ENCODE results near the gene ZDHHC14. TPM values are rescaled to one million over a fixed set of nuclear protein-coding genes. Genes with fewer than 3 reads are reported as not detected.
"Not testable (repeated sequence)": the region's sequence is repeated elsewhere in the genome, so short reads cannot be mapped to it uniquely, and the experiment has no call there.

ZDHHC14 gene
- total and polyA plus RNA-seq, 8 donors = 3.4 to 25.7 (median 7.4) TPM

DNA sequence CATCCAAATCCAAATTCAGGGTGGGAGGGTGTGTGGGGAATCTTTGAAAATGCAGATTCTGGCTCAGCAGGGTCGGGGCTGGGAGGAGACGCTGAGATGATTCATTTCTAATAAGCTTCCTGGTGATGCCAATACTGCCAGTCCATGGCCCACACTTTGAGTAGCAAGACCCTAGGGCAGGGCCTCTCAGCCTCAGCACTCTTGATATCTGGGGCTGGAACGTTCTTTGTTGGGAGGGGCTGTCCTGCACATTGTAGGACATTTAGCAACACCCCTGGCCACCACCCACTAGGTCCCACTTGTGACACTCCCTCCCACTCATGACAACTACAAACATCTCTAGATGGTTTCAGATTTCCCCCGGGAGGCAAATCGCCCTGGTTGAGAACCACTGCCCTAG is 191.0 kb downstream of the ZDHHC14 start:
- Histone ChIP-seq H3K4me3 (no peak overlapping the region), H3K9me3 (no peaks in the 10 kb centered on the region), H3K4me1 (no peaks in the 10 kb centered on the region), H3K36me3 (no peaks in the 10 kb centered on the region), H3K27ac (no peak overlapping the region), H3K27me3 (no peaks in the 10 kb centered on the region)
- intact Hi-C loops (cut with DNase I; ENCODE audit: low total_unique reads) = no loop called here
- DNase-seq = no peak
- WGBS, 5 donors = 90 to 94% (median 93%) methylated on average over 5 of the region's 5 CpGs
- TF ChIP-seq POLR2A (IDR thresholded peaks at IDR 0.05) (no peak), POLR2AphosphoS5 (IDR thresholded peaks at IDR 0.05) (no peak), EP300 (IDR thresholded peaks at IDR 0.05) (no peak)
- TF ChIP-seq, protein P1, sequence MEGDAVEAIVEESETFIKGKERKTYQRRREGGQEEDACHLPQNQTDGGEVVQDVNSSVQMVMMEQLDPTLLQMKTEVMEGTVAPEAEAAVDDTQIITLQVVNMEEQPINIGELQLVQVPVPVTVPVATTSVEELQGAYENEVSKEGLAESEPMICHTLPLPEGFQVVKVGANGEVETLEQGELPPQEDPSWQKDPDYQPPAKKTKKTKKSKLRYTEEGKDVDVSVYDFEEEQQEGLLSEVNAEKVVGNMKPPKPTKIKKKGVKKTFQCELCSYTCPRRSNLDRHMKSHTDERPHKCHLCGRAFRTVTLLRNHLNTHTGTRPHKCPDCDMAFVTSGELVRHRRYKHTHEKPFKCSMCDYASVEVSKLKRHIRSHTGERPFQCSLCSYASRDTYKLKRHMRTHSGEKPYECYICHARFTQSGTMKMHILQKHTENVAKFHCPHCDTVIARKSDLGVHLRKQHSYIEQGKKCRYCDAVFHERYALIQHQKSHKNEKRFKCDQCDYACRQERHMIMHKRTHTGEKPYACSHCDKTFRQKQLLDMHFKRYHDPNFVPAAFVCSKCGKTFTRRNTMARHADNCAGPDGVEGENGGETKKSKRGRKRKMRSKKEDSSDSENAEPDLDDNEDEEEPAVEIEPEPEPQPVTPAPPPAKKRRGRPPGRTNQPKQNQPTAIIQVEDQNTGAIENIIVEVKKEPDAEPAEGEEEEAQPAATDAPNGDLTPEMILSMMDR (IDR thresholded peaks at IDR 0.05) = no peak

DNA sequence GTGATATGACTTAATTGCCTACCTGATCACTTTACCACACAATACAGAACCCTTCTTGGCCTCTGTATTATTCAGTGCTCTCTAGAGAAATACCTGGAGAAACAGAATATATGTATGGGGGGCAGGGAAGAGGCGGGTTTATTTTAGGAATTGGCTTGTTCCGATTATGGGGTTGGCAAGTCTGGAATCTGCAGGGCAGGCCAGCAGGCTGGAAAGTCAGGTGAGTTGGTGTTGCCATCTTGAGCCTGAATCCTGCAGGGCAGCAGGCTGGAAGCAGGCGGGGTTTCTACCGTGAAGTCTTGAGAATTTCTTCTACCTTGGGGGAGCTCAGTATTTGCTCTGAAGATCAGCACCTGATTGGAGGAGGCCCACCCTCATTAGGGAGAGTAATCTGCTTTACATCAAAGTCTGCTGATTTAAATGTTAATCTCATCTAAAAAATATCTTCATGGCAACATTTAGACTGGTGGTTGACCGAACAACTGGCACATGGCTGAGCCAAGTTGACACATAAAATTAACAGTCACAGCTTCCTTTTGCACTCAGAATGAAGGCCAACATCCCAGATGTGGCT is 193.9 kb downstream of the ZDHHC14 start:
- no peaks in the 10 kb centered on the region for H3K9me3 ChIP-seq
- intact Hi-C loops (cut with DNase I; ENCODE audit: low total_unique reads) = no loop called here
- H3K4me1 ChIP-seq = peaks cover 0 to 7% (median 4%) of the 10 kb centered on the region in 4 donors
- H3K36me3 ChIP-seq = no peaks in the 10 kb centered on the region
- no peak overlapping the region for H3K4me3 ChIP-seq
- WGBS, 5 donors = 85 to 93% (median 91%) methylated on average over 5 of the region's 5 CpGs
- TF ChIP-seq POLR2AphosphoS5 (IDR thresholded peaks at IDR 0.05) (no peak), EP300 (IDR thresholded peaks at IDR 0.05) (no peak)
- TF ChIP-seq, protein P1 (IDR thresholded peaks at IDR 0.05) = no peak
- no peaks in the 10 kb centered on the region for H3K27me3 ChIP-seq
- DNase-seq = no peak
- H3K27ac ChIP-seq = no peak overlapping the region

DNA sequence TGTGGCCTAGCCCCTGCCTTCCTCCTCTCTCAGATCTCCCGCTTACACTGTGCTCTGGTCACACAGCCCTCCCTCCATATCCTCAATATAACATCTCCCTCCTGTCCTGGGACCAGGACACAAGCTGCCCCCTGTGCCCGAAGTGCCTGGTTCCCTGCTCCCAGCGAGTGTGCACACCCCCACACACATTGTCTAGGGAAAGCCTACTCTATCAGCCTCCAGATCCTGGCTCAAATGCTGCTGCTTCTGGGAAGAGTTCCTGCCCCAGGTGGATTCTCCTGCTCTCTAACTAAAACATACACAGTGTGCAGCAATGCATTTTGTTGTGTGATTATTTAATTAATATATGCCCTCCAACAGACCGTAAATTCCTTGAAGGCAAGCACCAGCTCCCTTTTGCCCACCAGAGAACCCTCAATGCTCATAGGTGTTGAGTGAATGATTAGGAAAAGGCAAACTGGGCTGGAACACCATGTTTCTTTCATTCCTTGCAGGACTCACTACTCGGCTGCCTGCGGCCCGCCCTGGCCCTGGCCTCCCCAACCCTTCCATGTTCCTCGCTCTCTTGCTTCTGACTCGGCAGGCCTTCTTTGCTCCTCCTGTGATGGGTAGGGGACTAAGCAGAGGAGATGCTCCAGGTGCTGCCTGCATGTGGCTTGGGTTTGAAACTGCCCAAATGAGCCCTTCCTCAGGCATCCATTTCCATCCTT is 194.6 kb downstream of the ZDHHC14 start:
- TF ChIP-seq POLR2AphosphoS5 (IDR thresholded peaks at IDR 0.05) (no peak), EP300 (IDR thresholded peaks at IDR 0.05) (no peak), POLR2A (IDR thresholded peaks at IDR 0.05) (no peak)
- TF ChIP-seq, protein P1 (IDR thresholded peaks at IDR 0.05) = no peak
- intact Hi-C loops (cut with DNase I; ENCODE audit: low total_unique reads) = no loop called here
- DNase-seq = no peak
- no peaks in the 10 kb centered on the region for H3K27me3 ChIP-seq
- no peak overlapping the region for H3K27ac ChIP-seq
- H3K4me3 ChIP-seq = no peak overlapping the region
- no peaks in the 10 kb centered on the region for H3K9me3 ChIP-seq
- H3K4me1 ChIP-seq = peaks cover 0 to 11% (median 4%) of the 10 kb centered on the region in 4 donors
- WGBS, 5 donors = 86 to 96% (median 91%) methylated on average over 9 of the region's 9 CpGs
- no peaks in the 10 kb centered on the region for H3K36me3 ChIP-seq

DNA sequence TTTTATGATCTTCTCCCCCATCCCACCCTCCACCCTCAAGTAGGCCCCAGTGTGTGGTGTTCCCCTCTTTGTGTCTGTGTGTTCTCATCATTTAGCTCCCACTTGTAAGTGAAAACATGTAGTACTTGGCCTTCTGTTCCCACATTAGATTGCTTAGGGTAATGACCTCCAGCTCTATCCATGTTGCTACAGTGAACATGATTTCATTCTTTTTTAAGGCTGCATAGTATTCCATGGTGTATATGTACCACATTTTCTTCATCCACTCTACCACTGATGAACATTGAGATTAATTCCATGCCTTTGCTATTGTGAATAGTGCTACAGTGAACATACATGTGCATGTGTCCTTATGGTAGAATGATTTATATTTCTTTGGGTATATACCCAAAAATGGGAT is 196.0 kb downstream of the ZDHHC14 start:
- H3K27me3 ChIP-seq; H3K36me3 ChIP-seq; H3K27ac ChIP-seq; DNase-seq; H3K9me3 ChIP-seq; intact Hi-C loops (cut with DNase I; ENCODE audit: low total_unique reads); H3K4me3 ChIP-seq: not testable (repeated sequence)
- H3K4me1 ChIP-seq = peaks cover 0 to 11% (median 4%) of the 10 kb centered on the region in 4 donors

DNA sequence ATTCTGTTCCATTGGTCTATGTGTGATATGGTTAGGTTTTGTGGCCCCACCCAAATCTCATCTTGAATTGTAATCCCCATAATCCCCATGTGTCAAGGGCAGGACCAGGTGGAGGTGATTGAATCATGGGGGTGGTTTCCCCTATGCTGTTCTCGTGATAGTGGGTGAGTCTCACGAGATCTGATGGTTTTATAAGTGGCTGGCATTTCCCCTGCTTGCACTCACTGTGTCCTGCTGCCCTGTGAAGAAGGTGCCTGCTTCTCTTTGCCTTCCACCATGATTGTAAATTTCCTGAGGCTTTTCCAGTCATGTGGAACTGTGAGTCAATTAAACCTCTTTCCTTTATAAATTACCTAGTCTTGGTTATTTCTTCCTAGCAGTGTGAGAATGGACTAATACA is 197.5 kb downstream of the ZDHHC14 start:
- intact Hi-C loops (cut with DNase I; ENCODE audit: low total_unique reads); H3K27ac ChIP-seq; H3K36me3 ChIP-seq; DNase-seq; H3K9me3 ChIP-seq; H3K27me3 ChIP-seq; H3K4me3 ChIP-seq: not testable (repeated sequence)
- H3K4me1 ChIP-seq = peaks cover 0 to 11% (median 4%) of the 10 kb centered on the region in 4 donors
- 84 to 100% (median 97%) methylated on average over 2 of the region's 2 CpGs for WGBS, 5 donors
